Stimulated activated CD8-positive, alpha-beta memory T cell treated with anti-CD3 and anti-CD28 coated beads, Interleukin-4, amount 100 ng/mL, for 24 hours (primary cell): ENCODE results near the gene HERC2.
"Not testable (repeated sequence)": the region's sequence is repeated elsewhere in the genome, so short reads cannot be mapped to it uniquely, and the experiment has no call there.

ENCODE experiments used
- DNase-seq: peaks from one replicate; pipeline ENCODE4 v3.0.0-alpha.2; 2020; ENCODE audit warnings: low read depth

The HERC2 gene

DNA sequence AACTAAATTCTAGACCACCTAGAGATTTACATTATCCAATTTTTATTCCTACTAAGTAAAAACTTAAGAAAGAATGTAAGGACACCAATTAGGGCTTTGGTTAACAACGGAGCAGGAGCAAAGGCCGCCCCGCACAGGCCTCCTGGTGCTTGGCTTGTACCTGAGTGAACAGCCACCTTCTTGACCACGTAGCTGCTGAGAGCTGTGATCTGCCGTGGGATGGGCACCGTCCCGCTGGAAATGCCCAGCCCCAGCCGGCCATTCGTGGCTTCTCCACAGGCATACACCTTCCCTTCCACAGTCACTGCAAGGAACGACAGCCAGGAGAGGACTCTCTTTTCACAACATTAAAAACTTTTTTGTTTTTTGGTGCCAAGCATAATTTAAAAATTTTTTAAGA is 143.3 kb downstream of the HERC2 start:
- no peak for DNase-seq

DNA sequence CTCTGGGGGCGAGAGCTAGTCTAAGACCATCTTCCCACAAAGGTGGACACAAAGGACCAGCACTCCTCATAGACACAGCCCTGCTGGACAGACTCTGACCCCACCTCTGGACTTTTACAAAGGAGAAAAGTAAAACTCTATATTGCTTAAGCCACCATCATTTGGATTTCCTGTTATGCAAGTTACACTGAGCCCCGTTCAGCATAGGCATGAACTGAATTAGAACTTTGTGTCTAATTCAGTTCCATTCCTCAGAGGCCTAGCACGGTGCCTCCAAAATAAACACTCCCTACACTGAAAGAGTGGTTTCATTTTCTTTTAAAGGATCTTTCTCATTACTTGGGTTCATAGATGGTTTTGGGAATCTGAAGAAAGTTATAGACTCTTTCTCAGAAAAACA is 143.7 kb downstream of the HERC2 start:
- DNase-seq = no peak

DNA sequence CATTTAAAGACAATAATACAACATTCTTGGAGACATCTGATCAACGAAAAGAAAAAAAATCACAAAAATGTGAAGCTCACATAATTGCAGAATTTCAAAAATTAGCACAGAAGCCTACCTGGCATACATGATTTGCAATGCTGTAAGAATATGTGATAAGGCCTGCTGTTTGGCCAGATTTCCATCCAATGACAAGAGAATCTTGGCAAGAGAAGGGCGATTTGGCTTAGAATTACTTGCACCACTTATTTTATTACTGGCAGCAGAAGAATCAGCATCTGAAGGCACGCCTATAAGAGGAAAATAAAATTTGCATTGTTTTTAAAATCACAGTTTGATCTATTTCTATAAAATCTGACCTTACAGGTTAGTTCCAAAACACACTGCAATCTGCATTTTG is 152.6 kb downstream of the HERC2 start:
- no peak for DNase-seq

DNA sequence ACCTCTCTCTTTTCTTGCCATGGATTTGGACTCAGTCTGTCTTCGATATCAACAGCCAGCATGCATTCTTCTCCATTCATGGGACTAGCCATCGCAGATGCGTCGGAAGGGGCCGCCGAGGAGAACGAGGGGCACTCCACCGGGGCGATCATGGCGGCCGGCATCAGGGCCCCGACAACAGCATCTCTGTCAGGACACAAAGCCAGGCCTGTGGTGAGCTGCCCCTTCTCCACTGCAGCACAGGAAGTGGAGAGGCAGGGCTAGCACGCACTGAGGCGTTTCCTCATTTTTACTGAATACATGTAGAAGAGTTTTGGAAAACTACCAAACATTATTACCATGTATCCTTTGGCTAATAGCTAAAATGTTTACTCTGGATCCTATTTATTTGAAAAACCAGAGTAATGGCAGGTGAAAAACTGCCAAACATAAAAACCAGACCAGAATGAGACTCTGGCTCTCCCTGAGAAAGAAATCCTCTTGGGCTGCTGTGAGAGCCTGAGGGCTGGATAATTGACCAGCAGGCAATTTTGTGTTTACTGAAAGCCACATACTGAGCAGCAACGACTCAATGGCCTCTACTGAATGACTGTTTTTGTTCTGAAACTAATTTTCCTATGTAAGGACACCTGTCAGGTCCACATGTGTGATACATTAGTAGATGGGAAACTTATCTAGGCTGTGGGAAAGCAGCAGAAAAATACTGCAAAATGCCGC is 153.4 kb downstream of the HERC2 start:
- DNase-seq = not testable (repeated sequence)

DNA sequence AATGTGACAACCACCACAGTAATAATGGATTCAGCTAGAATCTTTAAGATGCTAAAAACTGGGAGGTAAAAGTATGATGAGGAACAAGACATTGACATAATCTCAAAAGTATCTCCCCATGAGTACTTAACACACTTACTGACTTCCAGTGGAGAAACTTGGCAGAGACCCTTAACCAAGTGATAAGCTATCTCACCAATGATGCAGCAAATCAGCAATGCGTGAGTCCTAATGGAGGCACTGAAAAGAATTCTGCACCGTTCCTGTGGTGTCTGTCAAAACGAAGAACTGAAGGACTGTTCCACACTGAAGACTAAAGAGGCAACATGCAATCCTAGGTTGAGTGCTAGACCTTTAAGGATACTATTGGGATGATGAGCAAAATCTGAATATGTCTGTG is 154.9 kb downstream of the HERC2 start:
- DNase-seq = no peak

DNA sequence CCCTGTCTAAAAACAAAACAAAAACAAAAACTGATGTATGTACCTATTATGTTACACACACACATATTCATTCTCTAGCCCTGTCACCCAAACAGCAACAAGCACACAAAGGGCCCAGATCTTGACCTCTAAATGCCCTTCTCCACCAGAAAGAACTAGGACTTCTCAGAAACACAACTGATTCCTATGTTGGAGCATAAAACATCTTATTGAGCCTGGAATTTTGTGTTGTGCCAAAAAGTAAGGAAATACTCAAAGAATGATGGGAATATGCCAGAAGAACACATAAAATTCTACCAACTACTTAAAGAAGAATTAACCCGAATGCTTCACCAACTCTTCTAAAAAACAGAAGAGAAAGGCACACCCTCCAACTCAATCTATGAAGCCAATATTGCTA is 156.2 kb downstream of the HERC2 start:
- DNase-seq = no peak

DNA sequence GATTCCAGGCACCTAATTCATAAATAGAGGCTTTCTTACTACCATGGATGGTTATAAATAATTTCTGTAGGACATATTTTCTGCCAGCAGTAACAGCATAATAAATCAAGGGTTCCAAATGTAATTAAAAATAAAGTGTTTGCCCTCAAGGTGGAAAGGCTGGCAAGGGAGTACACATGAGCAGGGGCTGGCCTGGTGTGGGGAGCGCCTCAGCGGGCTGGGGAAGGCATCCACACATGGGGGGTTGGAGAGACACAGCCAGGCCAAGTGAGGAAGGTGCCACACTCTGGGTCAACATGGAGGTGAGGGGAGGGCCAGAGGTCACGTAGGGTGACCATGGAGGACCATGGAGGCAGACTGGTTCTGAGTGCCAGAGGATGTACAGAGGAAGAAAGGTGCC is 157.1 kb downstream of the HERC2 start:
- DNase-seq = no peak

DNA sequence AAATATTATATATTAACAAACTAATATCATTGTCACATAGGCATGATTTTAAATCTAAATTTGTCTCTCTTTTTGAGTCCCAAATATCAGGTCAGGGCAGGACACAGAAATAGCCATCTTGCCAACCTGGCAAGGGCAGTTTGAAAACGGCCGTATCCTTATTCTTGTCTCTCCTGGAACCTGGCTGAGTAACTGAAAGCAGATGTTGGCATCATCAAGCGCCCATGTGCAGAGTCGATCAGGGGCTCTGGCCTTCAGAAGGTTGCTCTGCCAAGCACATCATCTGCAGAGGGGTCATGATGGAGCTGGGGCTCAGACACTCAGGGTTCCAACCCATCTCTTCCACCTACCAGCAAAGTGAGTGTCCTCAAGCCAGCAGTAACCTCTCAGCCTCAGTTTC is 167.7 kb downstream of the HERC2 start:
- DNase-seq = no peak

DNA sequence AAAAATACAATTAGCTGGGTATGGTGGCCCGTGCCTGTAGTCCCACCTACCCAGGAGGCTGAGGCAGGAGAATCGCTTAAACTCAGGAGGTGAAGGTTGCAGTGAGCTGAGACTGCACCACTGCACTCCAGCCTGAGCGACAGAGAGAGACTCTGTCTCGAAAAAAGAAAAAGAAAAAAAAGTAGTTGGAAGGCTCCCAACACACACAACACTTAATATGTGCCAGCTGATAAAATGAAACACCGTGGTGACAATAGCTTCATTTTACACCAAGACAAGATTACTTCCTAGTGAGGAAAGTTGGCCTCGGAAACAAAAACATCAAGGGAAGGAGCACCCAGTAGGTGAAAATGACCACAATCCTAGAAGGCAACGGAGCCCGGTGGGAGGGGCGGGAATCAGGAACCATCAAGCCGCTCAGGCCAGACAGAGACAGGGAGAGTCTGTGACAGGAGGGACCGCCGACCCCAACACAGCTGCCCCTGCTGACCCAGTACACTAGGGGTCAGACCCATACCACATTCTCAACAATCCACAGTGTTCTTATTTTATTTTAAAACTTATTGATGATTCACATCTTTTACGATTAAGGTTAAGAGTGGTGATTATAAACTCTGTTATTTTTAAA is 168.4 kb downstream of the HERC2 start:
- DNase-seq = no peak

DNA sequence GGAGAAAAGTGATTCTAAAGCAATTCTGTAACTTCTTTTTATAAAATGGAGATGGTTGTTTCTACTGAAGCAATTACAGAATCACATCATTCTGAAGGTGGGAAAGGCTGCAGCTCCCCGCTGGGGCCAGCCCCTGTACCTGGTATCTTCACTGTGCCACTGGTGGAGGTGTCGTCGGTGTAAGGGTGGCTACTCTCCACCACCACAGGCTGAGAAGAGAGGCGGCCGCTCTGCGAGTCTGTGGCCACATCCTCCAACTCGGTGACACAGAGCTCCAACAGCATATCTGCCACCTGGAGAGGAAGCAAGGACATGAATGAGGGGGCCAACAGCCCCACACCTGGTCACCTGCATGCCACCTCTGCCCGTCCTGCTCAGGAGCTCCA is 169.4 kb downstream of the HERC2 start:
- not testable (repeated sequence) for DNase-seq

DNA sequence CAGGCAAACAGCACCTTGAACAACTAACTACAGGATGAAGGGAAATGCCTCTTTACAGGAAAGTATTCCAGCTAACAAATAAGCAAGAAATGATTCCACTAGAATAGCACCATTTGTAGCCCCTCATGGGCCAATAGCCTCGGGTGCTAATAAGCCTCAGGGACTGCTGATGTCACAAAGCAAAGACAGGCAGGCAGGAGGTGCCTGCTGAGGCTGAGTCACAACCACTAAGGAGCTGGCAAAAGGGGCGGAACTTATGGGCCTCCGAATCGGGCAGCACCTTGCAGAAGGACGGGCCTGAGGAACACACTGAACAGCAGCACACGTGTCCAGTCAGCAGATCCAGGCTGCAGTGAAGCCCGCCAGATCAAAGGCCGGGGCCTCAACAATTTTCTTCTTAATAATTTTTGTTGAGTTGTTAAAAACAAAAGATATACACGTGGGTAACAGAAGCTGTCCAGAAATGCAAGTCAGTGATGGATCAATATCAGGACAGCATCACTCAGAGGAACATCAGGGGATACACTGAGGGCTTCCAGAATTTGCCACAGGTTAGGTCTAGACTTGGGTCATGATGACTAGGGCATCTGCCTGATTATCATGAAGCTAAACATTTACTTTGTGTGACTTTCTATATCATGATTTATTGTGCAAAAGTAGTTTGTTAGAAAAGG is 170.0 kb downstream of the HERC2 start:
- not testable (repeated sequence) for DNase-seq

DNA sequence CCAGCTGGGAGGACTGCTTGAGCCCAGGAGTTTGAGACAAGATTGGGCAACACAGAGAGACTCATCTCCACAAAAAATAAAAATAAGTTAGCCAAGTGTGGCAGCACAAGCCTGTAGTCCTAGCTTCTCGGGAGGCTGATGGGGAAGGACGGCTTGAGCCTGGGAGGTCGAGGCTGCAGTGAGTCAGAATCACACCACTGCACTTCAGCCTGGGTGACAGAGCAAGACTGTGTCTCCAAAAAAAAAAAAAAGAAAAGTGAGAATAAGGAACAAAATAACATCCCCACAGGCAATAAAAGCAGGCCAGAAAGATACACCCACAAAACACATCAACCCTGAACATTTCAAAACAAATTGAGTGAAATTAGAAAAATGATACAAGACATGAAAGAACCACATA is 174.2 kb downstream of the HERC2 start:
- DNase-seq = no peak

DNA sequence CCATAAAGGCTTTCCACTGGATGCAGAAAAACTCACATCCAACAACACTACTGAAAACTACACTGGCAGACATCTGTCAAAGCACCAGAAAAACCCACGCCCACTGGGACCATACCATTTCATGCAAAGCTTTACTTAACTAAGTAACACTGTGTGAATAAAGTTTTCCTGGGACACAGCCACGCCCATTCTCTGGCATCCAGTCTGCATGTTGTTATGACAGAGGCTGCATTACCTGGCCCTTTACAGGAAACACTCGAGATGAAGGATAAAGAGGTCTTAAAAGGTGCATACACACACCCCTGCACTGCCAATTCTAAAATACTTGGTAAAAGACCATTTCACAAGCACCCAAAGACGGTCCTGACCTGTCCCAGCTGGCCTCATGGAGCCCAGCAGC is 176.6 kb downstream of the HERC2 start:
- DNase-seq = not testable (repeated sequence)

DNA sequence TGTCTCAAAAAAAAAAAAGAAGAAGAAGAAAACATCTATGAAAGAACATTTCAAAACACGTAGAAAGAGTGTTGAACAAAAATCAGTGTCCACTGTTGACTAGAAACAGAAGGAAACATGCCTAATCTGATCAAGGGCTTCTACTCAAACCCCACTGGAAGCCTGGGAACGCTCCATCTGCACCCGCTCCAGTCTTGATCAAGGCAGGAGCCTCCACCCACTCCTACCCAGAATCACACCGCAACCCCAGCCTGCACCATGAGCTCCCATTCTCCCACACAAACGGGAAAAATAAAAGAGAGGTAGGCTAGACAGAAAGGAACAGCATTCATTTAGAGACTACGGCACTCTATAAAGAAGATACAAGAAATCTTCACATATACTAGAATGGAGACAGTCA is 181.9 kb downstream of the HERC2 start:
- no peak for DNase-seq

DNA sequence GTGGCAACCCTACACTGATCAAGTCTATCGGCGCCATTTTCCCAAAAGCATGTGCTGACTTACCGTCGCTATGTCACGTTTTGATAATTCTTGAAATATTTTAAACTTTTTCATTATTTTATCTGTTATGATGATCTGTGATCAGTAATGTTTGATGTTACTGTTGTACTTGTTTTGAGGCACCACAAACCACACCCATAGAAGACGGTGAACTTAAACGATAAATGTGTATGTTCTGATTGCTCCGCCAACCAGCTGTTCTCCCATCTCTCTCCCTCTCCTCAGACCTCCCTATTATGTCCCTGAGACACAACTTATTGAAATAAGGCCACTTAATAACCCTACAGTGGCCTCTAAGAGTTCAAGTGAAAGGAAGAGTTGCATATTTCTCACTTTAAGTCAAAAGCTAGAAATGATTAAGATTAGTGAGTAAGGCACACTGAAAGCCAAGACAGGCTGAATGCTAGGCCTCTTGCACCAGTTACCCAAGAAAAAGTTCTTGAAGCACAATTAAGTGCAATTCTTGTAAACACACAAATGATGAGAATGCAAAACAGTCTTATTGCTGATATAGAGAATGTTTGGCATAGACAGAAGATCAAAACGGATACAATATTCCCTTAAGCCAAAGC is 184.5 kb downstream of the HERC2 start:
- not testable (repeated sequence) for DNase-seq

DNA sequence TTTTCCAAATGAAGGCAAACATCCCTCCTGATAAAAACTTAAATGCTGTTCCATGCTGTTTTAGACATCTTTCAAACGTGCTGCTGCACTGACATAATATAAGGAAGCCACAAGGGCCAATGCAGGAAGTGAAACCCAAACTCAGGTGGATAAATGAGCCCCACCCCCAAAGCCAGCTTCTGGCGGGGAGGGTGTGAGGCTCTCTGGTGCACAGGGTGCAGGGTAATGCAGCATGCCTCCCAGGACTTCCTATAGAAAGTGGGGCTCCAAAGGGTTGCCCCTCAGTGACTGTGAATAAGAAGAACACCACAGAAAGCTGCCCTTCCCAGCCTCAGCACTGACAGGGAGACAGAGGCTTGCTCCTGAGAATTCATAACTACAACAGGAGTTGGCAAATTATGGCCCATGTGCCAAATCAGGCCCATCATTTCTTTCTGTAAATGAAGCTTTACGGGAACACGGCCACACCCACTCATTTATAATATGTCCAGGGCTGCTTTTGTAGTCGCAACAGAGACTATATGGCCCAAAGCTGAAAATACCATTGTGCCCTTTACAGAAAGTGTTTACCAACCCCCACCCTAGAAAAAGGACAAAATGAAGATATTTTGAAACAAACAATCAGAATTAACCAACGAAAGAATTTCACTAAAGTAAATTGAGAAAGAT is 185.6 kb downstream of the HERC2 start:
- DNase-seq = not testable (repeated sequence)

DNA sequence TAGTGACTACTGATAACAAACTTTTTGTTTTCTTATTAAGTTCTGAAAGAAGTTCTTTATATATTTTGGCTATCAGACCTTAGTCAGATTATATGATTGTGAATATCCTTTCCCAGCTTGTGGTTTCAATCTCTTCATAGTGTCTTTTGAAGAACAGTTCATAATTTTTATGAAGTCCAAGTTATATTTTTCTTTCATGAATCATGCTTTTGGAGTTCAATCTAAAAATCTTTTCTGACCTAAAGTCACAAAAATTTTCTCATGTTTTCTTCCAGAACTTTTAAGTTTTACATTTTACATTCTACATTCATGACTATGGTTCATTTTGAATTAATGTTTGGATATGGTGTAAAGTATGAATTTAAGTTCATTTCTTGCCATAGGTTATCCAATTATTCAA is 188.7 kb downstream of the HERC2 start:
- no peak for DNase-seq

DNA sequence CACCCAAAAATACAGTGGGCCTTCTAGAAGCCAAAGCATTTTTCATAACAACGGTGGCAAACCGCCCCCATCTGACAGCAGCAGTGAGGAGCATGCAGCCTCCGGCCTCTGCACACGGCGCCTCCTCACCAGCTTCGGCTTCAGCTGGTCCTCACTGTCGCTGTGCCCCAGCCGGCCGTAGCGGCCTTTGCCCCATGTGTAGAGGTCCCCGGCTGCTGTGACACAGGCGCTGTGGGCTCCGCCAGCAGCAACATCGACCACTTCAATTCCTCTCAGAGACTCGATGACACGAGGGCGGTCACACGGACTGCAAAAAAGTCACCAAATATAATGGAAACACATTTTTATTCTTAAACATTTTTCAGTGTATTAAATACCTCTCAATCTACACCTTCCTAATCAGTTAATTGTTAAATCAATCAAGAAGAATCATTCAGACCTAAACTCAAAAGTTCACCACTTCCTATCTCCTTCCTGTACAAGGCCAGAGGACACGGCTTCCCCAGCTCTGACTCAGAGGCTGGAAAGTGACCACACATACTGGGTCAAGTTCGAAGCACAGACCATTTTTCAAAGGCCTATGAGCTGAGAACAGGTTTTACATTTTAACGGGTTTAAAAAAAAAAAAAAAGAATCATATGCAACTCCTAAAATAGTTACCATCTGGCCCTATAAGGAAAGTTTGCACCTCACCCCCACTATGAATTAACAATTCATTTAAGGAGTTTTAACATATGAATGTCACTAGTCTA is 189.3 kb downstream of the HERC2 start:
- DNase-seq = no peak

DNA sequence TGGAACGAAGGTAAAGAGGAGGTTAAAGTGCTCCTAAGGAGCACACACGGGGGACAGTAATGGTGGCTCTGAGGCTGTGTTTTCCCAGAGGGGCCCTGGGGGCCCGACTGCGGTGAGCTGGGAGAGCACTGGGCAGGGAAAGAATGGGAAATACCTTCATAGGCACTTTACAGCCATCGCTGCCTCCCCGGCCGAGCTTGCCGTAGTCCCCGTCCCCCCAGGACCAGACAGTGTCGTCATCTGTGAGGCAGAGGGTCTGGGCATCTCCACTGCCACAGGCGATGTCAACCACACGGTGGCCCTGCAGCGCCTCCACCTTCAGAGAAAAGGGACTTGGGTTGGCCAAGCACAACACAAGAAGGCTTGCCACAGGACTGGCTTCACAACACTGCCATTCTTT is 190.0 kb downstream of the HERC2 start:
- no peak for DNase-seq

DNA sequence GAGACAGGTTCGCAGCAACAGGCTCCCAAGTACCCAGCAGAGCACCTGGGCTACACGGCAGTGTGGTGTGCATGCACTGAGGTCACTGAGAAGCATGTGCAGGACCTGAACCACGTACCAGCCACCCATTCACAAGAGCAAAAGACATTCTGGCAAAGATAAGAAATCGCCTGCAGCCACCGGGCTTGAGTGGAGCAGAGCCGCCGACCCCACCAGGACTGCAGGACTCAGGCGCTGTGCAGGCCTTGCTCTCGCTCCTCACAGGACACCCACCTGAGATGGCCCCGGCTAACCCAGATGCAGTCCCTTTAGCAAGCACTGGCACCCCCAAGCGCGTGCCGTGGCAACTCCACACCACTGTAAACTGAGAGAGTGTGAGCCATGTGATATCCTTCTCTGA is 190.6 kb downstream of the HERC2 start:
- DNase-seq = no peak

DNA sequence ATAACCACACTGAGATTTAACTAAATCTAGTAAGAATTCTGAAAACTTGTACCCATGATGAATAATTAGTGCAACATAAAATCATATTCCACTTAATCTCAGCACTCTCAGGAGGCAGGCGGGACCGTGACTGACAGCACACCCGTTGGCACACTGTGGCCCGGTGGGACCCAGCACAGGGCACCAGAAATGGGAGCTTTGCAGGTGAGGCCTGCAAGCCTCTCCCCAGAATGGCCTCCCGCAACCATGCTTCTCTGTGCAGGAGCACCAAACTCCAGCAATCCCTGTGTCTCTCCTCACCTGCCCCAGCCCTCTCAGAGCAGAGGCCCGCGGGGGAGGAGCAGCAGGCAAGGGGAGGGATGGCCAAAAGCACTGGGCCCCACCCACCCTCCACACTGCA is 191.3 kb downstream of the HERC2 start:
- no peak for DNase-seq
